K562 (cell line): ENCODE data around the gene CSMD2. TPM values are rescaled to one million over a fixed set of nuclear protein-coding genes. Genes with fewer than 3 reads are reported as not detected.

Experiments used
- ATAC-seq: fragments of 200-7000 bp; cut with Tn5 transposase; 3 replicates; pipeline ENCODE4 v1.9.1; 2020; ENCODE audit warnings: moderate library complexity
- BruUV-seq: library from RNA; stranded (reverse); fragments of 400-500 nt; replicated peaks from 2 replicates; lab custom pipeline; 2021; lab: Mats Ljungman, UMichigan
- CTCF ChIA-PET: fragments of 300-600 bp; formaldehyde crosslinking; extraction: SDS; loops from one replicate; lab custom pipeline; 2021; ENCODE audit warnings: low intra/inter-chr PET ratio; lab: Yijun Ruan, JAX
- POLR2A ChIA-PET: fragments of 300-600, 350-650 bp; sonication (Branson Sonifier 250); formaldehyde crosslinking; extraction: SDS; loops from one replicate; lab custom pipeline; 2021; ENCODE audit warnings: antibody characterized with exemption, inconsistent platforms; lab: Yijun Ruan, JAX
- DNase-seq, 4 experiments: peaks; one replicate each; pipeline versions ENCODE4 v3.0.0 to v3.0.0-alpha.2; 2011 to 2018; ENCODE audit warnings: low spot score in 3 of 4, mixed read lengths in 3 of 4; ENCODE audit errors: extremely low read depth in 1 of 4
- FAIRE-seq: peaks from 2 replicates; lab custom pipeline; 2011; peaks lifted over from hg19 to GRCh38; lab: Jason Lieb, UNC
- H2AFZ ChIP-seq: 2 replicates; pipeline ENCODE4 v1.6.0; 2011; ENCODE audit warnings: low read depth, low read length, control low read depth, inconsistent platforms
- H3K27ac ChIP-seq: fragments of 200-600 bp; 3 replicates; pipeline ENCODE4 v1.8.0; 2011; ENCODE audit warnings: low read depth, mild to moderate bottlenecking, control low read depth, inconsistent platforms, low read length, moderate library complexity, mixed read lengths; ENCODE audit errors: extremely low read depth
- H3K27me3 ChIP-seq, 2 experiments: fragments of 300-600 bp in 1 of 2; 2 replicates in 1 of 2; 3 replicates in 1 of 2; pipeline versions ENCODE4 v1.6.0 to v1.8.0; 2011; ENCODE audit warnings: inconsistent platforms in 2 of 2, low read length in 2 of 2, mild to moderate bottlenecking in 1 of 2, mixed read lengths in 1 of 2, moderate library complexity in 1 of 2; ENCODE audit not compliant: control insufficient read depth in 2 of 2, insufficient read depth in 2 of 2
- H3K36me3 ChIP-seq: fragments of 300-600 bp; 3 replicates; pipeline ENCODE4 v1.8.0; 2011; ENCODE audit warnings: mild to moderate bottlenecking, low read length, inconsistent platforms; ENCODE audit not compliant: control insufficient read depth, insufficient read depth
- H3K4me1 ChIP-seq, 2 experiments: fragments of 200-600 bp in 1 of 2; replicated peaks in 1 of 2; 2 replicates in 1 of 2; 3 replicates in 1 of 2; pipeline versions ENCODE4 v1.5.1 to v1.8.0; 2011; ENCODE audit warnings: inconsistent platforms in 2 of 2, low read length in 2 of 2, mild to moderate bottlenecking in 1 of 2, mixed read lengths in 1 of 2, moderate library complexity in 1 of 2; ENCODE audit not compliant: control insufficient read depth in 2 of 2, insufficient read depth in 2 of 2
- H3K4me2 ChIP-seq: 2 replicates; pipeline ENCODE4 v1.6.1; 2011; ENCODE audit warnings: low read length, control low read depth, inconsistent platforms, mixed read lengths; ENCODE audit not compliant: insufficient read depth
- H3K4me3 ChIP-seq: fragments of 200-600 bp; sonication (generic), shearing (Covaris generic); 2 replicates; pipeline ENCODE4 v1.5.1; 2016; ENCODE audit warnings: control low read depth, inconsistent platforms
- H3K79me2 ChIP-seq: fragments of 200-600 bp; 3 replicates; pipeline ENCODE4 v1.8.0; 2011; ENCODE audit warnings: low read length, inconsistent platforms; ENCODE audit not compliant: control insufficient read depth, insufficient read depth
- H3K9ac ChIP-seq, 2 experiments: 2 replicates each; pipeline versions ENCODE4 v1.6.0 to v1.6.1; 2011; ENCODE audit warnings: low read depth in 2 of 2, low read length in 2 of 2, control low read depth in 1 of 2, inconsistent platforms in 1 of 2, mild to moderate bottlenecking in 1 of 2, mixed read lengths in 1 of 2; ENCODE audit not compliant: insufficient read depth in 1 of 2
- H3K9me1 ChIP-seq: one replicate; pipeline ENCODE4 v1.6.0; 2011; ENCODE audit warnings: inconsistent platforms, mild to moderate bottlenecking, low read length, moderate library complexity; ENCODE audit not compliant: control insufficient read depth, insufficient read depth
- H3K9me3 ChIP-seq: replicated peaks from 2 replicates; pipeline ENCODE4 v1.5.1; 2011; ENCODE audit warnings: low read depth, low read length, inconsistent platforms; ENCODE audit not compliant: control insufficient read depth, insufficient read depth
- H4K20me1 ChIP-seq: replicated peaks from 2 replicates; pipeline ENCODE4 v1.6.1; 2011; ENCODE audit warnings: low read length, inconsistent platforms, mixed read lengths; ENCODE audit not compliant: control insufficient read depth, insufficient read depth
- AFF1 ChIP-seq, 2 experiments: fragments of 450-650 bp; IDR thresholded peaks; 2 replicates each; pipeline ENCODE4 v1.6.1; 2018; ENCODE audit warnings: mild to moderate bottlenecking in 2 of 2, low read depth in 1 of 2; ENCODE audit not compliant: partially characterized antibody in 2 of 2
- CBFA2T2 ChIP-seq: fragments of 450-650 bp; conservative IDR thresholded peaks from 2 replicates; pipeline ENCODE4 v1.6.1; 2017; ENCODE audit warnings: mild to moderate bottlenecking
- E2F3 ChIP-seq: fragments of 250-450 bp; sonication (Bioruptor Pico); IDR thresholded peaks from 2 replicates; pipeline ENCODE4 v1.4.0; 2020; ENCODE audit warnings: mild to moderate bottlenecking
- LARP7 ChIP-seq: fragments of 450-650 bp; IDR thresholded peaks from 2 replicates; pipeline ENCODE4 v1.6.1; 2016
- WGBS: fragments of 100-300 bp; shearing (Covaris generic); methylation state at CpG from one replicate; pipeline ENCODE4 v1.1.6; 2016; ENCODE audit warnings: low coverage, mixed read lengths; ENCODE audit not compliant: insufficient coverage; ENCODE audit errors: missing lambda C conversion rate; 5-methylcytosine and 5-hydroxymethylcytosine counted together
- in situ Hi-C: fragments of 300-500 bp; cut with MboI; formaldehyde crosslinking; loops from 4 replicates; pipeline ENCODE4 v1.15.0; 2018; ENCODE audit warnings: inconsistent platforms, mixed read lengths
- intact Hi-C: fragments of 100-400 bp; cut with micrococcal nuclease; formaldehyde crosslinking; loops from 2 replicates; pipeline ENCODE4 v1.14.2; 2022
- polyA plus RNA-seq, 8 experiments: library from polyadenylated mRNA; depleted of rRNA in 4 of 8; stranded (reverse) in 5 of 8; unstranded in 3 of 8; fragments of >200 nt; fragmentation: Nextera tagmentation in 2 of 8; fragmentation: Illumina TruSeq in 1 of 8; extraction: Ambion mirVana in 2 of 8; extraction: Trizol in 1 of 8; gene quantifications; 2 replicates each; pipeline versions ENCODE4 v1.2.1 to v1.2.3, GENCODE V29; 2011 to 2014; ENCODE audit warnings: inconsistent platforms in 1 of 8, missing spikeins in 1 of 8
- total RNA-seq, 7 experiments: library from RNA; depleted of rRNA in 6 of 7; stranded (reverse); fragments of >200 nt in 6 of 7; fragmentation: Illumina TruSeq in 2 of 7; extraction: Trizol in 2 of 7; gene quantifications; 2 replicates each; pipeline versions ENCODE4 v1.2.1 to v1.2.3, GENCODE V29; 2011 to 2021; ENCODE audit warnings: low replicate concordance in 1 of 7
- TF ChIP-seq, protein P1 (sequence below): fragments of 450-650 bp; IDR thresholded peaks from 2 replicates; pipeline ENCODE4 v1.6.1; 2016; ENCODE audit warnings: low read depth, mild to moderate bottlenecking, moderate library complexity

The CSMD2 gene
- total and polyA plus RNA-seq, 9 of the 15 experiments (the other 6 are each of a cell fraction or from before 2014, with no cell fraction given): not detected

DNA sequence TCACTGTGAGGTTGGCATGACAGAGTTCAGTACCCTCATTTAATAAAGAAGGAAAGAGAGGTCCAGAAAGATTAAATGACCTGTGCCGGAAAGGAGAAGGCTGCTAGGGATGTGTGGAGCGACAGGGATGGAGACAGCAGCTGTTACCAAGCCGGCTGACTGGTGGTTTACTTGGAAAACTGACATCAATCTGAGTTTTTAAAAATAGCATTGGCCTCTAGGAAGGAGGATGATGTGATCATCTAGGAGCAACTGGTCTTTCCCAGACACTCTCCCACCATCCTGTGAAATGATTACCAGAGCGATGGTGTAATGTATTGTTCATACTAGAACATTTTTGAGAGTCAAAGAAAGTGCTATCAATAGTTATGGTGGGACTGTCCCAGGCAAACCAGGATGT is 538.2 kb downstream of the CSMD2 start:
- TF ChIP-seq E2F3 (CRISPR knock-in tag): no peak
- no peak for TF ChIP-seq AFF1 (IDR thresholded peaks at IDR 0.05; ENCODE audit: low read depth in 1 of 2, partially characterized antibody in 2 of 2)
- no peak for TF ChIP-seq LARP7
- TF ChIP-seq, protein P1, sequence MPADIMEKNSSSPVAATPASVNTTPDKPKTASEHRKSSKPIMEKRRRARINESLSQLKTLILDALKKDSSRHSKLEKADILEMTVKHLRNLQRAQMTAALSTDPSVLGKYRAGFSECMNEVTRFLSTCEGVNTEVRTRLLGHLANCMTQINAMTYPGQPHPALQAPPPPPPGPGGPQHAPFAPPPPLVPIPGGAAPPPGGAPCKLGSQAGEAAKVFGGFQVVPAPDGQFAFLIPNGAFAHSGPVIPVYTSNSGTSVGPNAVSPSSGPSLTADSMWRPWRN: no peak
- TF ChIP-seq CBFA2T2: no peak
- no peak for FAIRE-seq
- Histone ChIP-seq H3K9me1 (peaks cover 5% of the 10 kb centered on the region), H3K36me3 (no peaks in the 10 kb centered on the region), H3K9ac (no peak overlapping the region), H3K4me1 (peaks cover 0 to 10% of the 10 kb centered on the region in 2 experiments; a peak in 1 of 5 replicates), H4K20me1 (peaks cover 3% of the 10 kb centered on the region; the same call in 1 of the 2 replicates), H3K4me2 (no peak overlapping the region), H3K27me3 (peaks cover 4 to 31% of the 10 kb centered on the region in 2 experiments; a peak in 2 of 5 replicates), H2AFZ (no peak overlapping the region), H3K27ac (no peak overlapping the region), H3K4me3 (no peak overlapping the region), H3K79me2 (no peaks in the 10 kb centered on the region), H3K9me3 (no peaks in the 10 kb centered on the region)
- BruUV-seq: no TSS peak
- ChIA-PET POLR2A (no interaction called here), CTCF (no interaction called here)
- WGBS: 2% methylated on average over 4 of the region's 4 CpGs
- no peak for DNase-seq
- intact Hi-C loops: no loop called here
- no peak for ATAC-seq
- in situ Hi-C loops: no loop called here
